GM19043 (cell line): ENCODE results near the gene ACER1.
"Not testable (repeated sequence)": the region's sequence is repeated elsewhere in the genome, so short reads cannot be mapped to it uniquely, and the experiment has no call there.

Experiments
- ATAC-seq: cut with Tn5 transposase; IDR thresholded peaks from one replicate; pipeline ENCODE4 v1.9.1; 2021; ENCODE audit warnings: low read depth; ENCODE audit not compliant: unreplicated experiment

ACER1 gene, protein sequence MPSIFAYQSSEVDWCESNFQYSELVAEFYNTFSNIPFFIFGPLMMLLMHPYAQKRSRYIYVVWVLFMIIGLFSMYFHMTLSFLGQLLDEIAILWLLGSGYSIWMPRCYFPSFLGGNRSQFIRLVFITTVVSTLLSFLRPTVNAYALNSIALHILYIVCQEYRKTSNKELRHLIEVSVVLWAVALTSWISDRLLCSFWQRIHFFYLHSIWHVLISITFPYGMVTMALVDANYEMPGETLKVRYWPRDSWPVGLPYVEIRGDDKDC

DNA sequence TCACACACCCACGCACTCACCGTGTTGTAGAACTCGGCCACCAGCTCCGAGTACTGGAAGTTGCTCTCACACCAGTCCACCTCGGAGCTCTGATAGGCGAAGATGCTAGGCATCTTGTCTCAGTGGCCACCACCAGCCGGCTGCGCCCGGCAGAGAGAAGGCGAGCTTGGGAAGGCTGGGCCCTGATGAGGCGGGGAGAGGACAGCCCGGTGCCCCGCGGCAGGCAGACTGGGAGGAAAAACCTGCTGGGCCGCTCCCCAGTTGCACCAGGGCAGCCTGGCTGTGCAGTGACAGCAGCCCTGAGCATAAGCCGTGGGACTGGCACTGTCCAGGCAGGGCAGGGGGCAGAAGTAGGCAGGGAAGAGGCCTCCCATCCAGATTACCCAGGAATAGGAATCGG, at the start of gene ACER1:
Gene ACER1, minus strand, starts transcription at position 174 of the 400 bp plus-strand sequence. Its CDS starts 61 bp downstream, at position 113.
- ATAC-seq = no peak

- ATAC-seq = no peak
Observed at GRCh38 chr19:6383188-6383587, 49.8 kb upstream of the ACER1 start.

DNA sequence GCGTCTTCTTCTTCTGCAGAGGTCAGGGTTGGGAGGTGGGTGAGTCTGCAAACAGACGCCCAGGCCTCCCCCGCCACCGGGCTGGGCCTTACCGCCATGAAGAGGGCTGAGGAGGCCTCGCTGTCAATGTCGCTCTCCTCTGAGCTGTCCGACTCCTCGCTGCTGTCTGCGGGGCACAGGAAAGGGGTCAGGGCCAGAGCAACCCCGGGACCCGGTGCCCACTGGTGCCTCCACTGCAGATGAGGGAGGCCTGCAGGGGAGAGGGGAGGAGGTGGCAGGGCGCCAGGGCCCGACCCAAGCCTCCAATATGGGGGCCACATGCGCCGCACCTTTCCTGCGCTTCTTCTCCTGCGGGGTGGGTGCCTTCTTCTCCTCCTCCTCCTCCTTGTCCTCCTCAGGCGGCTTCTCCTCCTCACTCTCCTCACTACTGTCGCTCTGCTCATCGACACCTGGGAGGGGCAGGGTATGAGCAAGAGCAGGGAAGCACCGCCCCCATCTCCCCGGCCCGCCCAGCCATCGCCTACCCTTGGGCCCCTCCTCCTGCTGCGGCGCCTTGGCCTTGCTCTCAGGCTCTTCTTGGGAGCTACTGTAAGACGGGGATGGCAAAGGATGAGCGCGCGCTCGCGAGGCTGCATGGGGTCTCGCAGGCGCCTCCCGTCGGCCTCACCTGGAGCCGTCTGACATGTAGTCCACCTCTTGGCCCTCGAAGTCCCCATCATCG, 47.8 kb upstream of the ACER1 start:
- no peak for ATAC-seq

DNA sequence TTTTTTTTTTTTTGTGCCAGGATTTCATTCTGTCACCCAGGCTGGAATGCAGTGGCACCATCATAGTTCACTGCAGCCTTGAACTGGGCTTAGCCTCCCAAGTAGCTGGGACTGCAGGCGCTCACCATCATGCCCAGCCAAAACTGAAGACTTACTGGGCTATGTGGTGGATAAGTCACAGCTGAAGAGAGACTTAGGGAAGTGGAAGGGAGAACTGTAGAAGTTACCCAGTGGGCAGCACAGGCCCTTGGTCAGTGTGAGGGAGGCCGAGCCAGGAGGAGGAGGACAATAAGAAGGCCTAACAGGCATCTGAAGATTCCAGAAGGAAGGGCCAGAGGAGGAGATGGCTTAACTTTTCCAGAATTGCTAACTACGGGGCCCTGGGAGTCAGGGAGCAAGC, 46.3 kb upstream of the ACER1 start:
- ATAC-seq = no peak

GRCh38 chr19:6378486-6378885, 45.1 kb upstream of the ACER1 start:
- ATAC-seq = no peak

DNA sequence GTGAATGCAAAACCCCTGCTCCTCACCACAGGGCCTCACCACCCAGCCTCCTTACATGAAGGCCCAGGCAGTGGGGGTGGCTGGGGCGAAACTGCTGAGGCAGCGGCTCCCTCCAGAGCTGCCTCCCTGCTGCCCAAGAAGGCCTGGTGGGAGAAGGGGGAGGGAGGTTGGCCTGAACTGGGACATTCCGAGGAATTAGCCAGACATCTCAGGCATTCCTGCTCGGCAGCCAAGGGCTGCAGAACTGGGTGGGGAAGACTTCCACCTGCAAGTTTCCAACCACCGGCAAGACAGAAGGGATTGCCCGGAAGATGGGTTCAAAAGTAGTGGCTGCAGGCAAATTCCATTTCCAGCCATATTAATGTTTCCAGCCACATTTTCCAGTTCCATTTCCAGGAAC, 44.6 kb upstream of the ACER1 start:
- ATAC-seq = no peak

- ATAC-seq = no peak
Observed at GRCh38 chr19:6376512-6377190, 43.2 kb upstream of the ACER1 start.

DNA sequence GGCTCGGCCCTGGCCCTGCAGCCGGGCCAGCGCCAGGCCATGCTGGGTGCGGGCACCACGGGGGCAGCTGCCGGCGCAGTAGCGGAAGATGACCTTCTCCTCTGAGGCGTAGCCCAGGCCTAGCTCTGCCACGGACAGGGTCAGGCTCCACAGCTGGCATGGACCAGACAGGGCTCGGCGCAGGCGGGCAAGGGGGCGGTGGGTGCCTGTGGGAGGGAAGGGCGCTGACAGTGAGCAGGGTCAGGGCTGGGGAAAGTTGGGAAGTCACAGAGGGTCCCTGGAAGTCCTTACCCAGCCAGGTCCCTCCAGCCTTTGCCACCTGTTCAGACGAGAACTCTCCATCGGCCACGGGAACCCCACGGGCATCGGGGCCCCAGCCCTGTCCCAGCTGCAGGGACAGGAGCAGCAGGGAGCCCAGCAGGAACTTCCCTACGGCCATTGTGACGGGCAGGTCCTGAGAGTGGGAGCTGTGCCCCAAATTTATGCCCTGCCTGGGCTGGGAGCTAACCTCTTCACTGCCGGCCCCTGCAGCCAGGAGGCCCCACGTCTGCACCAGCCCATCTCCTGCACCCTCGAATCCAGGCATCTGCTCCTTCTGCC, 42.1 kb upstream of the ACER1 start, which contains the start of gene PSPN:
Gene PSPN, minus strand, starts transcription at position 523 of the 600 bp plus-strand sequence. Its CDS starts 84 bp downstream, at position 439.
- ATAC-seq = no peak

GRCh38 chr19:6374711-6375410, 41.4 kb upstream of the ACER1 start:
- no peak for ATAC-seq

GRCh38 chr19:6374161-6374709, 40.8 kb upstream of the ACER1 start:
- ATAC-seq = no peak

DNA sequence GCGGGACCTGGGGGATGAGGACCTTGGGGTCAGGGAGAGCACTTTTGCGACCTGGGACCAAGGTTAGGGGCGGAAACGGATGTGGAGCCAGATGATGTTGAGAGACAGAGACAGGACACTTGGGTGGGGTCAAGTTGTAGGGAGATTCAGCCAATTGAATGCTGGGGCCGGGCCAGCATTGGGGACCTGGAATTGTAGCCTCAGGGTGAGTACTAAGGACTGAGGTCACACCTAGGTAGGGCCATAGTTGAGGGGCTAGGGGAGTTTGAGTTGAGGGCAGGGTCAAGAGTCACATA, 40.3 kb upstream of the ACER1 start:
- ATAC-seq = no peak

GRCh38 chr19:6373096-6373812, 39.8 kb upstream of the ACER1 start:
- ATAC-seq = peak; percentile 38

GRCh38 chr19:6372594-6373095, 39.2 kb upstream of the ACER1 start, which contains the start of gene ALKBH7:
ALKBH7 (plus strand) TSS chr19:6372794; CDS start chr19:6372821, 27 bp downstream.
- peak; percentile 80 for ATAC-seq

GRCh38 chr19:6364353-6364752, 30.9 kb upstream of the ACER1 start:
- ATAC-seq = no peak

DNA sequence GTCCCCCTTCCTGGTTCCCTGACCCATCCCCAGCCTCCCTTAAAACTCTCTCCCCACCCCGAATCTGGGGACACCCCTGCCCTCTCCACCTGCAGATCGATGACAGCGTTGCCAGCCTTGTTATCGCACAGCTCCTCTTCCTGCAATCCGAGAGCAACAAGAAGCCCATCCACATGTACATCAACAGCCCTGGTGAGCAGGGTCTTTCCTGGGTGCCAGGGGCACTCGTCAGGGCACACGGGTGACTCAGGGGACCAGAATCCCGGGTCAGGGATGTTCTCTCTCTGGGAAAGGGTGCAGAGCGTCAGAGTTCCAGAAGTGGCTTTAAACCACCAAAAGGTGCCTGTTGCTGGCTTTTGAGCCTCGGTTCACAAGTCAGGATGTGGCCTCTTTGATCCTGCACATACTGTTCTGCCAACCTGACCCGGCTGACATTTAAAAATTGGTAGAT, 29.0 kb upstream of the ACER1 start:
- ATAC-seq = no peak

DNA sequence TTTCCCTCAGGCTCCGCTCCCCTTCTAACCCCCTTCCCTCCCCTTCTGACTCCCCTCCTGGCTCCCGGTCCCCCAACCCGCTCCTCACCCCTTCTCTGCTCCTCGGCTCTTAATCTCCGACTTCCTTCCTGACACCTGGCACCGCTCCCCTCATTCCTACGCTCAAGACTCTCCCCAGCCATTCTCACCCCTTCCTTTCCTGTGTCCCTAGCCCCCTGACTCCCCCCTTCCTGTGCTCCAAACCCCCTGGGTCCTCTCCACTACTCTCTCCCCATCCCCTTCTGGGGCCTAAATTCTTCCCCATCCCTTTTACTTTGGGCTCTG, 28.6 kb upstream of the ACER1 start:
- ATAC-seq = no peak

DNA sequence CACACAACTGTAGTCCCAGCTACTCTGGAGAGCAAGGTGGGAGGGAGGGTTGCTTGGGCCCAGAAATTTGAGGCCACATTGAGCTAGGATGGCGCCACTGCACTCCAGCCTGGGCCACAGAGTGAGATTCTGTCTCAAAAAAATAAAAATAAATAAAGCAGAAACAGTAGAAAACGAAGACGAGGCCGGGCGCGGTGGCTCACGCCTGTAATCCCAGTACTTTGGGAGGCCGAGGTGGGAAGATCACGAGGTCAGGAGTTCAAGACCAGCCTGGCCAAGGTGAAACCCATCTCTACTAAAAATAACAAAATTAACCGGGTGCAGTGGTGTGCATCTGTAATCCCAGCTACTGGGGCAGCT, 27.4 kb upstream of the ACER1 start:
- ATAC-seq = not testable (repeated sequence)

GRCh38 chr19:6360445-6360844, 27.0 kb upstream of the ACER1 start:
- not testable (repeated sequence) for ATAC-seq

DNA sequence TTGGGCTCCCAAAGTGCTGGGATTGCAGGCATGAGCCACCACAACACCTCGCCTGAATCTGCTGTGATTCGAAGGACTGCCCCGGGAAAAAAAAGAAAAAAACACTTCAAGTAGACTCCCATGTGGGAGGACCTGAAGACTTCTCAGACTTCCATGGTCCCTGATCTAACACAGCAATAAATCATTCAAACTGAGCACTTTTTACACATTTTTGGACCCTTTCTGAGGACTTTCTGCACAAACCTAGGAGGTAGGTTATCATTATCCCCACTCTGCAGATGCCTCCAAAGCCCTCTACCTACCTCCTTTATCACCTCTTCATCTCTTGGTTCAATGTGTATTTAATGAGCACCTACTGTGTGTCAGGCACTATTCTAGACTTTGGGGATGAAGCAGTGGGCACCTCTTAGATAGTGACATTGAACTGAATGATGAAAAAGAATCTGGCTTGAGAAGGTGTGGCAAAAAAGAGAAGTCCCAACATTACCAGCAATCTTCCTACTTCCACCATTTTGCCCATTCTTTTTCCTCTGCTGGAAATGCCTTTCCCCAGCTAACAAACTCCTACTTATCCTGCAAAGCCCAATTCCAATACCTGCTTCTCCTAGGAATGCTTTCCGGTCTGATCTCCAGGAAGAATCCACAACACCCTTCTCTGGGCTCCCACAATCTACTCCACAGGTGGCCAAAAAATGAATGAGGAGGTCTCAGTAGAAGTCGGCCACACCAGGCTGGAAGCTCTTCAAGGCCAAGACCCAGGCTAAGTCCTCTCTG, 26.3 kb upstream of the ACER1 start:
- ATAC-seq = no peak
